Measurements from ENCODE around the gene CUBN. TPM values are rescaled to one million over a fixed set of nuclear protein-coding genes. Genes with fewer than 3 reads are reported as not detected.

CUBN gene
- total and polyA plus RNA-seq, 10 of the 15 experiments (the other 5 are each of a cell fraction or from before 2014, with no cell fraction given) = under 0.01 to 0.14 (median 0.02) TPM; not detected in 6

- TF ChIP-seq YY1 (IDR thresholded peaks at IDR 0.05; ENCODE audit: low read depth, low read length) (peak; percentile 34; the same call in 1 of the 2 replicates), TCF12 (IDR thresholded peaks at IDR 0.05; ENCODE audit: low read depth, low read length) (no peak), EED (IDR thresholded peaks at IDR 0.05; ENCODE audit: low read depth) (peak; percentile 12; the same call in 1 of the 2 replicates), CREM (IDR thresholded peaks at IDR 0.05; ENCODE audit: low read depth) (peak; percentile 25; the same call in 1 of the 2 replicates), TAF1 (IDR thresholded peaks at IDR 0.05; ENCODE audit: borderline replicate concordance, low read depth, low read length) (0 out of 2 replicates have a peak, but pooled peaks have one; percentile 40), RUNX3 (IDR thresholded peaks at IDR 0.05; ENCODE audit: low read length) (peak; percentile 47; the same call in 1 of the 2 replicates), CBX5 (IDR thresholded peaks at IDR 0.05; ENCODE audit: low read depth) (0 out of 2 replicates have a peak, but pooled peaks have one; percentile 31), CREB1 (IDR thresholded peaks at IDR 0.05; ENCODE audit: low read depth) (0 out of 2 replicates have a peak, but pooled peaks have one; percentile 50), ZNF217 (IDR thresholded peaks at IDR 0.05) (no peak), RELB (IDR thresholded peaks at IDR 0.05; ENCODE audit: low read depth) (0 out of 2 replicates have a peak, but pooled peaks have one; percentile 27), BHLHE40 (IDR thresholded peaks at IDR 0.05; ENCODE audit: borderline replicate concordance in 1 of 2, low read depth in 2 of 2, low read length in 1 of 2) (peak in 1 of 2 experiments; percentile 42; a peak in 1 of 4 replicates), PAX8 (IDR thresholded peaks at IDR 0.05) (no peak), NBN (IDR thresholded peaks at IDR 0.05) (0 out of 2 replicates have a peak, but pooled peaks have one; percentile 24)
Measured at GRCh38 chr10:16787361-16787791, 342.2 kb downstream of the CUBN start (continued).

Measured in GM12878 (cell line).